C4-2B (cell line): Measurements from ENCODE around the gene NUDT22.

Experiments
- ZFX ChIP-seq: fragments of 450-650 bp; IDR thresholded peaks from 2 replicates; pipeline ENCODE4 v1.6.1; 2017
- TF ChIP-seq, protein P1 (sequence below): fragments of 450-650 bp; conservative IDR thresholded peaks from 2 replicates; pipeline ENCODE4 v1.5.1; 2017; ENCODE audit warnings: mild to moderate bottlenecking

- TF ChIP-seq, protein P1, sequence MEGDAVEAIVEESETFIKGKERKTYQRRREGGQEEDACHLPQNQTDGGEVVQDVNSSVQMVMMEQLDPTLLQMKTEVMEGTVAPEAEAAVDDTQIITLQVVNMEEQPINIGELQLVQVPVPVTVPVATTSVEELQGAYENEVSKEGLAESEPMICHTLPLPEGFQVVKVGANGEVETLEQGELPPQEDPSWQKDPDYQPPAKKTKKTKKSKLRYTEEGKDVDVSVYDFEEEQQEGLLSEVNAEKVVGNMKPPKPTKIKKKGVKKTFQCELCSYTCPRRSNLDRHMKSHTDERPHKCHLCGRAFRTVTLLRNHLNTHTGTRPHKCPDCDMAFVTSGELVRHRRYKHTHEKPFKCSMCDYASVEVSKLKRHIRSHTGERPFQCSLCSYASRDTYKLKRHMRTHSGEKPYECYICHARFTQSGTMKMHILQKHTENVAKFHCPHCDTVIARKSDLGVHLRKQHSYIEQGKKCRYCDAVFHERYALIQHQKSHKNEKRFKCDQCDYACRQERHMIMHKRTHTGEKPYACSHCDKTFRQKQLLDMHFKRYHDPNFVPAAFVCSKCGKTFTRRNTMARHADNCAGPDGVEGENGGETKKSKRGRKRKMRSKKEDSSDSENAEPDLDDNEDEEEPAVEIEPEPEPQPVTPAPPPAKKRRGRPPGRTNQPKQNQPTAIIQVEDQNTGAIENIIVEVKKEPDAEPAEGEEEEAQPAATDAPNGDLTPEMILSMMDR = no peak
- TF ChIP-seq ZFX = no peak
Observed at GRCh38 chr11:64247729-64248531, 21.9 kb downstream of the NUDT22 start.
